SH-SY5Y (cell line): ENCODE measurements around the gene NKD1.

Experiments used
- GATA2 ChIP-seq: IDR thresholded peaks from 2 replicates; pipeline ENCODE4 v1.6.1; 2011; ENCODE audit warnings: mild to moderate bottlenecking, low read depth, low read length
- GATA3 ChIP-seq: IDR thresholded peaks from 2 replicates; pipeline ENCODE4 v1.6.1; 2011; ENCODE audit warnings: low read depth, mild to moderate bottlenecking, low read length, moderate library complexity

DNA sequence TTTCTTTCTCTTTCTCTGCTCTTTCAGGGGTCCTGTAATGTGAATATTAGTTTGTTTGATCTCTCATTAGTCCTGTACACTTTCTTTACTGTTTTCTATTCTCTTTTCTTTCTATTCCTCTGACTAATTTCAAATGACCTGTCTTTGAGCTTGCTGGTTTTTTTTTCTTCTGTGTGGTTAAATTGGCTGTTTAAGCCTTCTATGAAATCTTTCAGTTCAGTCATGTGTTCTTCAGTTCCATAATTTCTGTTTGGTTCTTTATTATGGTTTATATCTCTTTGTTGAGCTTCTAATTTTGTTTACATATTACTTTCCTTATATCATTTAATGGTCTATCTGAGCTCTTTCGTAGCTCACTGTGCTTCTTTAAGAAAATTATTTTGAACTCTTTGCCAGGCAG is 31.3 kb upstream of the NKD1 start:
- TF ChIP-seq GATA3: no peak
- no peak for TF ChIP-seq GATA2
